HepG2 (cell line): ENCODE results near the gene GGTLC1. TPM values are rescaled to one million over a fixed set of nuclear protein-coding genes. Genes with fewer than 3 reads are reported as not detected.
"Not testable (repeated sequence)": the region's sequence is repeated elsewhere in the genome, so short reads cannot be mapped to it uniquely, and the experiment has no call there.

Source experiments
- ARID5B ChIP-seq: IDR thresholded peaks from 2 replicates; pipeline ENCODE4 v1.4.0; 2020; ENCODE audit warnings: mild to moderate bottlenecking, missing genetic modification reagents
- GATAD2A ChIP-seq: IDR thresholded peaks from 2 replicates; pipeline ENCODE4 v1.6.1; 2016
- SOX13 ChIP-seq, 3 experiments: fragments of 450-650 bp in 1 of 3; sonication (generic) in 1 of 3; formaldehyde crosslinking in 1 of 3; IDR thresholded peaks in 2 of 3; conservative IDR thresholded peaks in 1 of 3; 2 replicates each; pipeline versions ENCODE4 v1.5.0 to v1.6.1; 2016 to 2020; ENCODE audit warnings: antibody characterized with exemption in 1 of 3, mild to moderate bottlenecking in 1 of 3, missing compliant biosample characterization in 1 of 3, missing genetic modification reagents in 1 of 3, moderate library complexity in 1 of 3
- SOX5 ChIP-seq: IDR thresholded peaks from 2 replicates; pipeline ENCODE4 v1.6.1; 2016; ENCODE audit warnings: borderline replicate concordance
- ZFX ChIP-seq: sonication (generic); formaldehyde crosslinking; IDR thresholded peaks from 2 replicates; pipeline ENCODE4 v1.4.0; 2020; ENCODE audit warnings: mild to moderate bottlenecking, low read depth, missing genetic modification reagents, moderate library complexity
- ZNF768 ChIP-seq: sonication (generic); formaldehyde crosslinking; IDR thresholded peaks from 2 replicates; pipeline ENCODE4 v1.4.0; 2020; ENCODE audit warnings: missing genetic modification reagents
- polyA plus RNA-seq, 8 experiments: library from polyadenylated mRNA; depleted of rRNA in 3 of 8; stranded (reverse) in 7 of 8; unstranded in 1 of 8; fragments of >200 nt; fragmentation: Illumina TruSeq in 4 of 8; extraction: Trizol in 4 of 8; gene quantifications; 2 replicates each; pipeline versions ENCODE4 v1.2.1 to v1.2.3, GENCODE V29; 2011 to 2016; ENCODE audit warnings: low read depth in 4 of 8, missing spikeins in 1 of 8, mixed read lengths in 1 of 8; ENCODE audit not compliant: insufficient read depth in 1 of 8
- total RNA-seq, 5 experiments: library from RNA; depleted of rRNA; stranded (reverse); fragments of >200 nt; fragmentation: Illumina TruSeq; extraction: Trizol; gene quantifications; 2 replicates each; pipeline ENCODE4 v1.2.3, GENCODE V29; 2016; ENCODE audit warnings: low read depth in 1 of 5
- TF ChIP-seq, protein P1 (sequence below): sonication (generic); formaldehyde crosslinking; IDR thresholded peaks from 2 replicates; pipeline ENCODE4 v1.4.0; 2020; ENCODE audit warnings: missing genetic modification reagents

Gene GGTLC1
- total and polyA plus RNA-seq, 2 of the 13 experiments (the other 11 are each of a cell fraction or from before 2014, with no cell fraction given), result not detected

GRCh38 chr20:23982112-23983018 is 6.2 kb downstream of the GGTLC1 start (continued):
- TF ChIP-seq, protein P1, sequence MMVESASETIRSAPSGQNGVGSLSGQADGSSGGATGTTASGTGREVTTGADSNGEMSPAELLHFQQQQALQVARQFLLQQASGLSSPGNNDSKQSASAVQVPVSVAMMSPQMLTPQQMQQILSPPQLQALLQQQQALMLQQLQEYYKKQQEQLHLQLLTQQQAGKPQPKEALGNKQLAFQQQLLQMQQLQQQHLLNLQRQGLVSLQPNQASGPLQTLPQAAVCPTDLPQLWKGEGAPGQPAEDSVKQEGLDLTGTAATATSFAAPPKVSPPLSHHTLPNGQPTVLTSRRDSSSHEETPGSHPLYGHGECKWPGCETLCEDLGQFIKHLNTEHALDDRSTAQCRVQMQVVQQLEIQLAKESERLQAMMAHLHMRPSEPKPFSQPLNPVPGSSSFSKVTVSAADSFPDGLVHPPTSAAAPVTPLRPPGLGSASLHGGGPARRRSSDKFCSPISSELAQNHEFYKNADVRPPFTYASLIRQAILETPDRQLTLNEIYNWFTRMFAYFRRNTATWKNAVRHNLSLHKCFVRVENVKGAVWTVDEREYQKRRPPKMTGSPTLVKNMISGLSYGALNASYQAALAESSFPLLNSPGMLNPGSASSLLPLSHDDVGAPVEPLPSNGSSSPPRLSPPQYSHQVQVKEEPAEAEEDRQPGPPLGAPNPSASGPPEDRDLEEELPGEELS (CRISPR knock-in tag), result 0 out of 2 replicates have a peak, but pooled peaks have one; percentile 13
- peak; percentile 23; the same call in 1 of the 2 replicates for TF ChIP-seq ZFX (CRISPR knock-in tag)
- TF ChIP-seq ZNF768 (CRISPR knock-in tag), result peak; percentile 43; the same call in 1 of the 2 replicates
- peak; percentile 57 for TF ChIP-seq GATAD2A
- TF ChIP-seq SOX5 (CRISPR knock-in tag), result peak; percentile 45; the same call in 1 of the 2 replicates
- TF ChIP-seq ARID5B (CRISPR knock-in tag), result peak; percentile 46; the same call in 1 of the 2 replicates
- not testable (repeated sequence) for TF ChIP-seq SOX13 (IDR thresholded peaks at IDR 0.05)
- TF ChIP-seq SOX13 (CRISPR knock-in tag; conservative IDR thresholded peaks at IDR 0.05 in 1 of 2, IDR thresholded peaks at IDR 0.05 in 1 of 2), result peak in 1 of 2 experiments; percentile 75; a peak in 2 of 4 replicates
